Brain pericyte (primary cell): ENCODE data around the gene NASP.
A peak's percentile ranks its signal among the peaks of the same experiment; 100 is the strongest.
"Not testable (repeated sequence)": the region's sequence is repeated elsewhere in the genome, so short reads cannot be mapped to it uniquely, and the experiment has no call there.

Experiments
- DNase-seq: peaks from one replicate; pipeline ENCODE4 v3.0.0-alpha.2; 2012; ENCODE audit warnings: low read depth, low spot score

The NASP gene

DNA sequence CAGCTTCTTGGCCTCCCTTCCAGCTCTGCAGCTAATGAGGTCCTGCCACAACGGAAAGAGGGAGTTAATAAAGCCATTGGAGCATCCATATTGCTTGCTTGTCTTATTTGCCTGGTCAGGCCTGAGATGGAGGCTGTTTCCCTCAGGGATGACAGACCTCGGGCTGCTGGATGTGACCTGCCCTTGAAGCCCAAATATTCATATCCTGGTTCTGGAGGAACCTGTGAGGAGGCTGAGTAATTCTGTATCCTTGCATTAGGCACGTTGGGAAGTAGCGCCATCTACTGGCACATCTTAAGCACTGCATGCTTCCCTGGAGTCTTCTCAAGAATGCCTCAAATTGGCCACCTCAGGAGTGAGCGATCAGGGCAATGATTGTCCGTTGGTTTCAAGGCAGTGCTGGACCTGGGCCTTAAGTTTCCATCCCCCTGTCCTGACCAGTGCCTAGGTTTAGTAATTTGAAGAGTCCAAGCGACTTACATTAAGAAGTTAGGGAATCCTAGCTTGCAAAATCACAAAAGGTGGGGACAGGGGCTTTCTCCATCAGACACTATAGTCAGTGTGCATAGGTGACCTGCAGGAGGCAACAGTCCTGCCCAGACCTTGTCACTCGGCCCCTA is 13.8 kb upstream of the NASP start:
- DNase-seq = peak; percentile 42

DNA sequence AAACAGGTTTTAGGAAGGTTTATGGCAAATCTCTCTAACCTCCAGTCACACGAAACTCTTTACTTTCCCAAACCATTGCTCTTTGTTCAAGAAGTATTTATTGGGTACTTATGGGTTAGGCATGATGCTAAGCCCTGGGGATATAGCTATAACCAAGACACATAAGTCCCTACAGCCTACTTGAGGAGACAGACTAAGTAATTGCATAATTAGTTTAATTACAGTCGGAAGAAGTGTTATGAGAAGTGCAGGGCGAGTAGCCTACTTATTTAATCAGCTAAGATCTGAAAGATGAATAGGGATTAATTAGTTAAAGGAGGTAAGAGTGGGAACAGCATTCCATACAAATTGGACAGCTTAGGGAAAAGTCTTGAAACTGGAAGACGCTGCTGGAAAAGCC is 13.2 kb upstream of the NASP start:
- no peak for DNase-seq

DNA sequence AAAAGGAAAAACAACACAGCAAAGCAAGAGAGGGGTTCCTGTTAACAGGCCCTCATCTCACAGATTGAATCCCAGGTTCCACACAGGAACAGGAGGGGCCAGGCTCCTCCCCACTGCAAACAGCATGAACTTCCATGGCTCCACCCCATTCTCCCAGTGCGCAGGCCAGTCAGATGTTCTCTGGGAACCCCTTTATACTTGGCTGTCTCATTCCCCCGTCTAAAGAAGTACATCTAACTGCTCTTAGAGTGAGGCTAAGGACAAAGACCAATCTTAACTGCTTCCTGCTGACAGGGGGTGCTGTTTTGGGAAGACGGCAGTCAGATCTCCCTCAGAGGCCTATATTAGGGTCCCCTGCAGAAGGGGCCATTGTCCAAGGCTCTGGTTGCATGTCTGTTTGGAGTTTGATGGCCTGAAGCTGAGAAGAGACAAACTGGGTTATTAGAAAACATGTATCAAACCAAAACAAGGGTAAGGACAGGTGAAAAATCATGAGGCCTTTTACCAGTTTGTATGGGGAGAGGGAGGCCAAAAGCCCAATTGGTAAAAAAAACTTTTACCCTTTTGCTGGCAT is 10.5 kb upstream of the NASP start:
- DNase-seq = no peak

DNA sequence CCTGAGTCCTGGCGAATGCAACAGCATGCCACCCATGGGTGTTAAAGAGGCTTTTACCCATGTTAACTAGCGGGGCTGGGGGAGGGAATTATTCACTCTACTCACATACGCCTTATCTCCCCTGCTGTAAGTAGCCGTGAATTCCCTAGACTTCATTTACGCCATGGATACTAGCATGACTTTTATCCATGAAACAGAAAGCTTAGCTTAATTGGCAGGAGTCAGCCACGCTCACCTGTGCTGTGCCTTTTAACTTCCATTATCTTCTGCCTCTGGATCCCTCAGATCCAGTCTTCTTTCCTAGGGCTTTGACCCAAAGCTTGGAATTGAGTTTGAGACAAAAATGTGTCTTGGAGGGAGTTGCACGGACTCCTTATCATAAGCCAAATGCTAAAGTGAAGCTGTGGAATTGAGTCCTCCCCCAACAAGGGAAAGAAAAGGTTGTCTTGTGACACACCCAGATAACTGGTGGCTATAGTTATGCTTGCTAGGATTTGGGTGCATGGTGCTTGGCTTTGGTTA is 9.7 kb upstream of the NASP start:
- DNase-seq = no peak

DNA sequence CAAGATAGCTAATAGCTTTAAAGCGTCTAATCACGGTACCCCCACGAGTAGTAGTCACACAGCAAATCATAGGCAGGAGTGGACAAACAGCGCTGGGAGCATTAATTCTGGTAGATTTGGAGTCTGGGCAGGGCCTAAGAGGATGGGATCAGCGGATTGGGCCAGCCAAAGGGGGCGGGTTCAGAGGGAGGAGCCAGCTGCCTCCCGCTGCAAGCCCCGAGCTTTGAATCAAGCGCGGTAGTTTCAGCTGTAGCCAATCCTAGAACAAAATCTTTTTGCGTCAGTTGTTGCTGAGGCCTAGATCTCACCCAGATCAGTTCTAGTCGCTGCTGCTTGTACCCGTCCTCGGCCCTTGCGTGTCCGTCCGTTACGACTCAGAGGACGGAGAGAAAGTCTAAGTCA is 576 bp upstream of the NASP start:
- DNase-seq = peak; percentile 91

DNA sequence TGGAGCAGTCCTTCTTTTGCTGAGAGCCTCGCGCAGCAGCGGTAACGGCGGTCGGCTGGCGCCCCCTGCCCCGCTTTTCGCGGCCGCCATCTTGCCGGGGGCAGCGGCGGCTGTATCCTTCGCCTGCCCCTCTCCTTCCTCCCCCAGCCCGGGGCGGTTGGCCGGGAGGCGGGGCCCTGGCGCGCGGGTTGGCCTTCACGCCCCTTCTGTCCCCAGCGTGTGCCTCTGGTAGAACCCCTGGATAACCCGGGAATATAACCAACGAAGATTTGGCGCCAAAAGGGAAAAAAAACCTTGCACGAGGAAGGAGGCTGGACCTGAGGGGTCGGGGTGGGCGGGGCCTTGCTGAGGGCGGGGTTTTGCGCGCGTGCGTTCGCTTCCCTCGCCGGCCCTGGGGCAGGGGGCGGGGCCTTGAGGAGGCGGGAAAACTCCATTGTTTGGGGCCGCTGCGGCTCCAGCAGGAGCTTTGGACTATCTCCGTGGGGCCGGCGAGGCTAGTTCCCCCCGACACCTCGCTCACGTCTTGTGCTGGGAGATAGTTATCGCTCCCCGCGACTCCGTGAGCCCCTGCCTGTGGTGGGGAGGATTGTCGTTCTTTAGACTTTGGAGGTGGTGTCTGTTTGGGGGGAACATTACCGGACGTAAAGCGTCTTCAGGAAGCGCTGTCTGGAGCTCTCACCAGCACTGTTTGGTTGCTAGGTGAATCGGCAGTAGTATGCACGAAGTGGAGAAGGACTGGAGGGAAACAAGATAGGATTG is 689 bp downstream of the NASP start:
- peak; percentile 56 for DNase-seq

DNA sequence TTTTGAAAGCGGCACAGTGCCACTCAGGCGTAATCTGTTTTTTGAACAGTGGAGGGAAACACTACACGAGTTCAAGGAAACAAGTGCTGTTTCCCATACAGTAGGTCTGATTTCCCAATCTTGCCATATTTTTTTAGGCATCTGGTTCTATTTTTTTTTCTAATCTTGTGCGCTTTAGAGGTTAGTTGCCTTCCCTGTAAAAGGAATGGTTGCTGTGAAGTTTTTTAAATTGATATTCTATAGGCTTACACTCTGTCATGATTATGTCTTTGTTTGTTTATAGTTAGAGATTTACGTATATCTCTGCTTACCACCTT is 1.2 kb downstream of the NASP start:
- DNase-seq = no peak

DNA sequence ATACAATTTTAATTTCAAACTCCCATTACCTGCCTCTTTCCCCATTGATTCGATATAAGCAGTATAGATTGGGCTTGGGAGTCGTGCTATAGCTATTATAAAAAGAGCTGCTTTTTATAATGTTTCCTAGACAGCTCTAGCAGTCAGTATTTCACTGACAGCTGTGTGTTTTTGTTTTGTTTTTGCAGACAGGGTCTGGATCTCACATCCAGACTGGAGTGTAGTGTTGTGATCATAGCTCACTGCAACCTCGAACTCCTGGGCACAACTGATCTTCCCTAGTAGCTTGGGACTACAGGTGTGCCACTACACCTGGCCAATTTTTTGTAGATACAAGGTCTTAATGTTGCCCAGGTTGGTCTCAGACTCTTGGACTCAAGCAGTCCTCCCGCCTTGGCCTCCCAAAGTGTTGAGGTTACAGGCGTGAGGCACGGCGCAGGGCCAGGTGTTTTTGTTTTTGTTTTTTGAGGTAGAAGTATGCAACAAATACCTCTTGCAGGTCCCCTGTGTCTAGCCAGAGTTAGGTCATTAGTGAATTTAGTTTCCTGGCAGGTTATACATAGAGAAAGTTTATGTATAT is 1.7 kb downstream of the NASP start:
- DNase-seq = no peak

DNA sequence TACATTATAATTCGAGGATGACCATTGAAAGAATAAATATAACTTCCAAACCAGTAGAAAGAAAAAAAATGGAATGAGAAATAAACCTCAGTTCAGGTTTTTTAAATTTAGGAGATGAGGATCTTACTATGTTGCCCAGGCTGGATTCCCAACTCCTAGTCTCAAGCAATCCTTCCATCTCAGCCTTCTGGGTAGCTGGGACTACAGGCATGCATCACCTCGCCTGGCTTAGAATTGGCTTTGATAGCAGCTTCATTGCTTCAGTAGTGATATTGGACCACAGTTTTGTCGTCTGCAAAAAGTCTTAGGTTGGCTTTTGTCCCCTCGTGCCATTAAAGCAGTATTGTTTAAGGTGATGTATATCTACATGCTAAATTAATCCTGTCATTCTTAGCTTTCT is 2.9 kb downstream of the NASP start:
- no peak for DNase-seq

DNA sequence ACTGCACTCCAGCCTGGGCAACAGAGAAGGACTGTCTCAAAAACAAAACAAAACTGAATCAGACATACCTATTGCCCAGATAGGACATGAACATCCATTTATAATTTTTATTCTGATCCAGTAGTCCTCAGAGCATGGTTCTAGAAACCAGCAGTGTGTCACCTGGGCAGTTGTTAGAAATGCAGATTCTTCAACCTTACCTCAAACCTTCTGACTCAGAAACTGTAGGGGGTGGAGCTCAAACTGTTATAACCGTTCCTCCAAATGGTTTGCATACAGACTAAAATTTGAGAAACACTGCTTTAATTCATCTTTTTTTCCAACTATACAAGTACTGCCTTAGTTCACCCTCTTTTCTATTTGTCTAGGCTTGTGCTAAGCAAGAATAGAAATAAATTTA is 6.0 kb downstream of the NASP start:
- DNase-seq = no peak

DNA sequence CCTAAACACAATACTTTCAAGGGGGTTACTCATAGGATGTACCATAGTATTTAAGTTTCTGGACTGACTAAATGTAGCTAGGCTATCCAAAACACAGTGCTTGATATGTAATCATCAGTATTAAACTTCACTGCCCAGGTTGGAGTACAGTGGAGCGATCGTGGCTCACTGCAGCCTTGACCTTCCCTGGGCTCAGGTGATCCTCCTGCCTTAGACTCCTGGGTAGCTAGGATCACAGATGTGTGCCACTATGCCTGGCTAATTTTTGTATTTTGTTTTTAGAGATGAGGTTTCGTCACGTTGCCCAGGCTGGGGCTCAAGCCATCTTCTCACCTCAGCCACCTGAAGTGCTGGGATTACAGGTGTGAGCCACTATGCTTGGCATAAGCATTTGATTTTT is 10.6 kb downstream of the NASP start:
- no peak for DNase-seq

DNA sequence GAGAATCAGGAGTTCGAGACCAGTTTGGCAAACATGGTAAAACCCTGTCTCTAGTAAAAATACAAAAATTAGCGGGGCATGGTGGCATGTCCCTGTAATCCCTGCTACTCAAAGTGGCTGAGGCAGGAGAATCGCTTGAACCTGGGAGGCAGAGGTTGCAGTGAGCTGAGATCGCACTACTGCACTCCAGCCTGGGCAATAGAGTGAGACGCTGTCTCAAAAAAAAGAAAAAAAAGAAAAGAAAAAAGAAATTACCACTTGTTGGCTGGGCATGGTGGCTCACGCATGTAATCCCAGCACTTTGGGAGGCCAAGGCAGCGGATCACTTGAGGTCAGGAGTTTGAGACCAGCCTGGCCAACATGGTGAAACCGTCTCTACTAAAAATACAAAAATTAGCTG is 12.9 kb downstream of the NASP start:
- not testable (repeated sequence) for DNase-seq

DNA sequence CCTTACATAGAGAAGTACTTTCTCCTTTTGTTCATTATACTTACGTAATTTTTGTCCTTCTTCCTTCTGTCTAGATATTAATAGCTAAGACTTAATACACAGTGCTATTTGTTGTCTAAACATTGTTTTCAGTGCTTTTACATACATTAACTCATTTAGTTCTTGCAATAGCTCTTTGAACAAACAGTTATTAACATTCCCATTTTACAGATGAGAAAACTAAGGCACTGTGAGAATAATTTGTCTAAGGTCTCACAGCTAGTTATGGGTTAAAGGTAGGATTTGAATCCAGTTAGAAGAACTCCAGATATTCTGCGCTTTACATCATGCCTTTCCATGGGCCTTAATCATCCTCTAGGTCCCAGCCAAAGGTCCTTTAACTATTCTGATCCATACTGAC is 20.4 kb downstream of the NASP start:
- DNase-seq = no peak

DNA sequence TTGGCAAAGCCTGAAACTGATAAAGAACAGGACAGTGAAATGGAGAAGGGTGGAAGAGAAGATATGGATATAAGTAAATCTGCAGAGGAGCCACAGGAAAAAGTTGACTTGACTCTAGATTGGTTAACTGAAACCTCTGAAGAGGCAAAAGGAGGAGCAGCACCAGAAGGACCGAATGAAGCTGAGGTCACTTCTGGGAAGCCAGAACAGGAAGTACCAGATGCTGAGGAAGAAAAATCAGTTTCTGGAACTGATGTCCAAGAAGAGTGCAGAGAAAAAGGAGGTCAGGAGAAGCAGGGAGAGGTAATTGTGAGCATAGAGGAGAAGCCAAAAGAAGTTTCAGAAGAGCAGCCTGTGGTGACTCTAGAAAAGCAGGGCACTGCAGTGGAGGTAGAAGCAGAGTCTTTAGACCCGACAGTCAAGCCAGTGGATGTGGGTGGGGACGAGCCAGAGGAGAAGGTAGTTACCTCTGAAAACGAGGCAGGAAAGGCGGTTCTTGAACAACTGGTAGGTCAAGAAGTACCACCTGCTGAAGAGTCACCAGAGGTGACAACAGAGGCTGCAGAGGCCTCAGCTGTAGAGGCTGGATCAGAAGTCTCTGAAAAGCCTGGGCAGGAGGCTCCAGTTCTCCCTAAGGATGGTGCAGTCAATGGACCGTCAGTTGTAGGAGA is 23.7 kb downstream of the NASP start:
- DNase-seq = no peak

DNA sequence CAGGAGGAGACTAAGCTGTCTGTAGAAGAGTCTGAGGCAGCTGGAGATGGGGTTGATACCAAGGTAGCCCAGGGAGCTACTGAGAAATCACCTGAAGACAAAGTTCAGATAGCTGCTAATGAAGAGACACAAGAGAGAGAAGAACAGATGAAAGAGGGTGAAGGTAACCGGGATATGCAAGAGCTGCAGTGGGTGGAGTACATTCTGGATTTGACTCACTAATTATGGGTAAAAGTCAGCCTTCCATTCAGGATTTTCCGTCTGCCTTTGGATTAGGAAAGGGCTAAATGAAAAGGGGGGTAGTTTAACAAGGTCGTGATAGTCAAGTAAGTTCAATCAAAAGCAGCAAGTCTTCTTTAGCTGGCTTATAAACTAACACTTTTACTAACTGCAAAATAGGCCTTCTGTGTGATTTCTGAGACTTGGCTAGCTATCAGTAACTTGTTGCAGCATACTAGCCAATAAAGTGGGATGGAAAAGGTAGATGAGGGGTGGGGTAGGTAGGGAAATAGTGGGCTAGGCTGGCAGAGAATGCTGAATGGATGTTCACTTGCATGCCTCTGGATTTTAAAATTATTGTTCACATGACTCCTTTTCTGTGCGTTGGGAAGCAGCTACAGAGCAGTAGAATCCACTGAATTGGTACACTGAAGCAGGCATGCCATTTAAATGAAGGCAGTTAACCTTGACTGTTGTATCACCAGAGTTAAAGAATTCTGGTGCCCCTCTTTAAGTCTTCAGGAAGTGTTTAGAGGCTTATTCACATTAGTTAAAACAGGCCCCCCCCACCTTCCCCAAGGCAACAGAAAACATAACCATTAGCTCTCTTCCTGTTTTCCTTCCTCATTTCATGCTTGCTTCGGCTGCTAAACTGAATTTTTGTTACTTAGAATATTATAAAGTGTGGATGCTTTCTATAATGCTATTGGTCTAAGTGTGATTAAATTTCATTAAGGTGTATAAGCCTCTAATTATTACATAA is 24.6 kb downstream of the NASP start:
- no peak for DNase-seq

DNA sequence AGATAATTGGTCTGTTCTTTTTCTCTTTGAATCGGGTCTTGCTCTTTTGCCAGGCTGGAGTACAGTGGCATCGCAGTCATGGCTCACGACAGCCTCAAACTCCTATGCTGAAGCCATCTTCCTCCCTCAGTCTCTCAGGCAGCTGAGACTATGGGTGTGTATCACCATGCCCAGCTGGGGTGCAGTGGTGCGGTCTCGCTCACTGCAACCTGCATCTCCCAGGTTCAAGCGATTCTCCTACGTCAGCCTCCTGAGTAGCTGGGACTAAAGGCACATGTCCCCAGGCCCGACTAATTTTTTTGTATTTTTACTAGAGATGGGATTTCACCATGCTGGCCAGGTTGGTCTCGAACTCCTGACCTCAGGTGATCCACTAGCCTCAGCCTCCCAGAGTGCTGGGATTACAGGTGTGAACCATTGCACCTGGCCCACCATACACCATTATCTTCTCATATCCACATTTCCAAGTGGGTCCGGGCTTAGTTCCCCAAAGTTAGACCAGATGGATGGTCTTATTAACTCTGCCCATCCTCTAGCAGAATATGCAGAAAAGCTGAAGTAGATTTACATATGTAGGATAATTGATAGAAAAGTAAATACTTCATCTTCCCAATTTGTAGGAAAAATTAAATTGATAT is 26.9 kb downstream of the NASP start:
- DNase-seq = no peak

DNA sequence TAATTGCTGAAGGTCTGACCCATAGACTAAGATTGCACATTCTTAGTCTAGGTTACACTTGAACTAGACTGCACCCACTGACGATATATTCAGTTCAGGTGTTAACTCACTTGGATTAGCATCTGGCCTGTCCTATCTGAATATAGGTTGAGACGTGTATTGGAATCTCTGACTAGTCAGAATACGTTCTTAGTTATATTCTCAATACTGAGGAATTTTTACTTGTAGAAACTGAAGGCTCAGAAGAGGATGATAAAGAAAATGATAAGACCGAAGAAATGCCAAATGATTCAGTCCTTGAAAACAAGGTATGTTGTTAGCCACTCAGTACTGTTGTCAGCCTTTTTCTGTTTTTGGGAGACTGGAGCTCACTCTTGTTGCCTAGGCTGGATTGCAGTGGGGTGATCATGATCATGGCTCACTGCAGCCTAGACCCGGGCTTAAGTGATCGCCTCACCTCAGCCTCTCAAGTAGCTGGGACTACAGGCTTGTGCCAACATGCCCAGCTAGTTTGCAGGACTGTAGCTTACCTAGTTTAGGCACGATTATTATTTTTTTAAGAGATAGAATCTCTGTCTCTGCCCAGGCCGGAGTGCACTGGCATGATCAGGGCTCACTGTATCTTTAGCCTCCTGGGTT is 29.2 kb downstream of the NASP start:
- DNase-seq = no peak

DNA sequence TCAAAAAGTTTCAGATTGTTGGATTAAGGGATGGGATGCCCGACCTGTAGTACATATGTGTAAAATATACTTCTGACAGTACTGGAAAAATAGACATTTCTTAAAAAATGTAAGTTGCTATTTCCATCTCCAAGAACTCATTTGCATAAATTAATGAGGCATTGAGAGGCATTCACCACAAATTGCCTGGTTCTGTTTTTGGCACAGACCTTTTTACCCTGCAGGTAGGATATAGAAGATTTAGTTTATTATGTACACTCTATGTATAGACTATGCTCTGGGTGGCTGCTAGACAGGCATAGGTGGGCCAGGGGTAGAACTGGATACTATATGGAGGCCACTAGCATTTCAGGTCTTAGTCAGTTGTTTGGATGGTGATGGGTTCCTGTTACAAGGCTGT is 32.0 kb downstream of the NASP start:
- no peak for DNase-seq

DNA sequence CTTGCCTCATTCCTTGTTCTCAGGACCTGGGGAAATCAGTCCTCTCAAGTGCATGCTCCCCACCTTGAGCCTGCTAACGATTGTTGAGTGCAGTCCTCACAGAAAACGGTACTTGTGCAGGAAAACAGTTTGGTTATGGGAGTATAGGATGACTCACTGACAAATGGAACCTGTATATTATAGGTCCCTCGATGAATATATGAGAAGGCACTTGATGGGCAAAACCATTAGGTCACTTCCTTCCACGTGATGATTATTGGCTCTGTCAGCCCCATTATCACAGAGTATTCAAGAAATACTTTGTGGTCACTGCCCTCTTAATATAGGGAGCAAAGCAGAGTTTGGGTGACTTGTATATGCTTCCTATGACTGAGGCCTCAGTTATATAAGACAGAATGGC is 33.8 kb downstream of the NASP start:
- DNase-seq = no peak
